Activated CD4-positive, alpha-beta T cell treated with anti-CD3 and anti-CD28 coated beads for 36 hours (primary cell): ENCODE data around the gene FBXO46. TPM values are rescaled to one million over a fixed set of nuclear protein-coding genes. Genes with fewer than 3 reads are reported as not detected.
"Not testable (repeated sequence)": the region's sequence is repeated elsewhere in the genome, so short reads cannot be mapped to it uniquely, and the experiment has no call there.

ENCODE experiments used
- ATAC-seq: fragments of 200-7000 bp; cut with Tn5 transposase; one replicate; pipeline ENCODE4 v1.10.0; 2021; ENCODE audit warnings: mild to moderate bottlenecking, moderate library complexity
- CTCF ChIA-PET: fragments of 350-600 bp; sonication (Branson Sonifier 250); formaldehyde crosslinking; loops from one replicate; lab custom pipeline; 2021; ENCODE audit warnings: antibody characterized with exemption; lab: Charles Lee
- POLR2A ChIA-PET: fragments of 350-600 bp; sonication (Branson Sonifier 250); formaldehyde crosslinking; loops from one replicate; lab custom pipeline; 2021; ENCODE audit warnings: antibody characterized with exemption, inconsistent platforms; lab: Charles Lee
- DNase-seq: peaks from one replicate; pipeline ENCODE4 v3.0.0-alpha.2; 2020
- H3K27ac Mint-ChIP-seq: one replicate; pipeline ENCODE4 v1.8.0; 2021; ENCODE audit warnings: mixed read lengths
- H3K27me3 Mint-ChIP-seq: one replicate; pipeline ENCODE4 v1.8.0; 2021; ENCODE audit warnings: mixed read lengths
- H3K36me3 Mint-ChIP-seq: one replicate; pipeline ENCODE4 v1.8.0; 2021; ENCODE audit warnings: low read depth, mixed read lengths
- H3K4me1 Mint-ChIP-seq: one replicate; pipeline ENCODE4 v1.8.0; 2021; ENCODE audit warnings: mixed read lengths
- H3K4me3 Mint-ChIP-seq: one replicate; pipeline ENCODE4 v1.8.0; 2021; ENCODE audit warnings: mild to moderate bottlenecking, moderate library complexity, mixed read lengths
- H3K9me3 Mint-ChIP-seq: one replicate; pipeline ENCODE4 v1.8.0; 2021; ENCODE audit warnings: low read depth, mixed read lengths
- intact Hi-C, 2 experiments: fragments of 100-400 bp; cut with DNase I in 1 of 2; cut with micrococcal nuclease in 1 of 2; formaldehyde crosslinking; loops; one replicate each; pipeline versions ENCODE4 v1.14.2 to v1.15.1; 2022 to 2024; cut with DNase I, micrococcal nuclease
- total RNA-seq, 2 experiments: library from RNA; stranded (reverse); gene quantifications; one replicate each; pipeline ENCODE4 v1.2.3, GENCODE V29; 2021

The FBXO46 gene
- total RNA-seq, 2 experiments from 2014 or later = 32.3 to 43.3 TPM

DNA sequence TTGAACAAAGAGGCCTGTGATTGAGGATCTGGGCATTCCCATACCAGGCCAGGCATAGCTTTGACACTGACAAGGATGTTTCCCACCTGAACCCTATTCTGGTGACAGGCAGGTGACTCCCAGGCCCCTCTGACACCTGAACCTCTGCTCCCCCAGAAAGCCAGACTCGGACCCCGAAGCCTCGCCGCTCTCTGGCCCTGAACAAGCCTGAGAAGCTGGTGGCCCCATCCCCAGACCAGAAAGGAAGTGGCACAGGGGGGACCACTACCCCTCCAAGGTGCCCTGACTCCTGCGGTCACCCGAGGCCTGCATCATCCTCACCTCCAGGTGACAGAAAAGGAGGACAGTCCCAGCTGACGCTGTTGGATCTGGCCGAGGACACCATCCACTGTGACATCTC, 23.6 kb upstream of the FBXO46 start:
- no peak overlapping the region for H3K27ac Mint-ChIP-seq
- no peaks in the 10 kb centered on the region for H3K9me3 Mint-ChIP-seq
- POLR2A ChIA-PET = no interaction called here
- no peaks in the 10 kb centered on the region for H3K27me3 Mint-ChIP-seq
- H3K4me3 Mint-ChIP-seq = no peak overlapping the region
- intact Hi-C loops = no loop called here
- H3K36me3 Mint-ChIP-seq = no peaks in the 10 kb centered on the region
- H3K4me1 Mint-ChIP-seq = no peaks in the 10 kb centered on the region
- ATAC-seq = no peak
- CTCF ChIA-PET = interaction anchor here (1.0 kb wide), 1 partner anchor 10 kb away, joined by 3 read pairs; no protein-coding TSS in a partner anchor
- no peak for DNase-seq

- Mint-ChIP-seq H3K9me3 (no peaks in the 10 kb centered on the region), H3K4me3 (no peak overlapping the region), H3K27ac (no peak overlapping the region), H3K27me3 (no peaks in the 10 kb centered on the region), H3K36me3 (no peaks in the 10 kb centered on the region), H3K4me1 (no peaks in the 10 kb centered on the region)
- intact Hi-C loops = no loop called here
- ATAC-seq = no peak
- POLR2A ChIA-PET = no interaction called here
- CTCF ChIA-PET = interaction anchor here (1.0 to 1.5 kb wide), 2 partner anchors 9 to 15 kb away, joined by 3 to 4 read pairs; partner anchors contain the start of gene SIX5
- no peak for DNase-seq
These were observed 22.9 kb upstream of the FBXO46 start for GRCh38 chr19:45753548-45753947.

DNA sequence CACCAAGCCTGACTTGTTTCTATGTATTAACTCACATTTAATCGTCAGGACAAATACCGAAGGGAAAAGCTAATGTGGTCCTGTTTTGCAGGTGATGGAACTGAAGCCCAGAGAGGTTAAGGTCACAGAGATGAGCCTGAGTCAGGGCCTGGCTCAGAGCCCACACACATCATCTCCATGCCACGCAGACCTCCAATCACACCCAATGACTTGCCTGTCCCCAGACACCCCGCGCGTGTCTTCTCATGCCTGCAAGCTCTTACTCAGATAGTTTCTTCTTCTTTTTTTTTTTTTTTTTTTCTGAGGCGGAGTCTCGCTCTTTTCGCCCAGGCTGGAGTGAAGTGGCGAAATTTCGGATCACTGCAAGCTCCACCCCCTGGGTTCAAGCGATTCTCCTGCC, 21.9 kb upstream of the FBXO46 start:
- no peak for ATAC-seq
- no peak for DNase-seq
- intact Hi-C loops = no loop called here
- no peak overlapping the region for H3K27ac Mint-ChIP-seq
- CTCF ChIA-PET = interaction anchor here (1.0 to 1.5 kb wide), 4 partner anchors 16 to 60 kb away, joined by 3 to 5 read pairs (median 4); partner anchors contain the start of genes QPCTL and SIX5
- H3K4me1 Mint-ChIP-seq = no peaks in the 10 kb centered on the region
- POLR2A ChIA-PET = interaction anchor here (0.6 kb wide), 1 partner anchor 216 kb away, joined by 3 read pairs; no protein-coding TSS in a partner anchor
- no peaks in the 10 kb centered on the region for H3K9me3 Mint-ChIP-seq
- H3K36me3 Mint-ChIP-seq = no peaks in the 10 kb centered on the region
- H3K4me3 Mint-ChIP-seq = no peak overlapping the region
- H3K27me3 Mint-ChIP-seq = no peaks in the 10 kb centered on the region

- H3K4me1 Mint-ChIP-seq, POLR2A ChIA-PET, ATAC-seq, H3K27me3 Mint-ChIP-seq, DNase-seq, H3K36me3 Mint-ChIP-seq, H3K9me3 Mint-ChIP-seq, H3K4me3 Mint-ChIP-seq, H3K27ac Mint-ChIP-seq, intact Hi-C loops: not testable (repeated sequence)
- CTCF ChIA-PET = interaction anchor here (1.0 to 1.3 kb wide), 3 partner anchors 15 to 736 kb away, joined by 3 to 5 read pairs (median 3); partner anchors contain the start of gene QPCTL
These were observed 20.8 kb upstream of the FBXO46 start for GRCh38 chr19:45751483-45751882.

DNA sequence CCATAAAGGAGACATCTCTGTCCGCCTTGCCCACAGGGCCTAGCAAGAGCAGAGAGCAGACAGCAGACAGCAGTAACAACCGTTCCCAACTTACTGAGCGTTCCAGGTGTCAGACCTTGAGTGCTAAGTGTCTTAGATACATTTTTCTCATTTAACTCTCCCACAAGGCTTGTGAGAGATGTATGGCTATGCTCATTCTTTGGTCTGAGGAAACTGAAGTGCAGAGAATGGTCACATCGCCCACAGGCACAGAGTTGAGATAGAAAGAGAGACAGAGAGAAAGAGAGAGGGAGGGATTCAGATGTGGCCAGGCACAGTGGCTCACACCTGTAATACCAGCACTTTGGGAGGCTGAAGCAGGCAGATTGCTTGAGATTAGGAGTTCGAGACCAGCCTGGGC, 16.8 kb upstream of the FBXO46 start:
- Mint-ChIP-seq H3K4me1 (no peaks in the 10 kb centered on the region), H3K9me3 (no peaks in the 10 kb centered on the region), H3K27ac (no peak overlapping the region), H3K27me3 (peaks cover 8% of the 10 kb centered on the region), H3K4me3 (no peak overlapping the region), H3K36me3 (no peaks in the 10 kb centered on the region)
- no peak for DNase-seq
- CTCF ChIA-PET = interaction anchor here (0.7 kb wide), 1 partner anchor 444 kb away, joined by 3 read pairs; no protein-coding TSS in a partner anchor
- no peak for ATAC-seq
- POLR2A ChIA-PET = no interaction called here
- intact Hi-C loops = no loop called here

GRCh38 chr19:45746866-45747265, 16.2 kb upstream of the FBXO46 start:
- intact Hi-C loops = no loop called here
- CTCF ChIA-PET = interaction anchor here (0.7 kb wide), 1 partner anchor 445 kb away, joined by 3 read pairs; no protein-coding TSS in a partner anchor
- no peaks in the 10 kb centered on the region for H3K4me1 Mint-ChIP-seq
- no peaks in the 10 kb centered on the region for H3K9me3 Mint-ChIP-seq
- no peak overlapping the region for H3K27ac Mint-ChIP-seq
- POLR2A ChIA-PET = no interaction called here
- no peak overlapping the region for H3K4me3 Mint-ChIP-seq
- ATAC-seq = no peak
- peaks cover 8% of the 10 kb centered on the region for H3K27me3 Mint-ChIP-seq
- no peak for DNase-seq
- no peaks in the 10 kb centered on the region for H3K36me3 Mint-ChIP-seq

DNA sequence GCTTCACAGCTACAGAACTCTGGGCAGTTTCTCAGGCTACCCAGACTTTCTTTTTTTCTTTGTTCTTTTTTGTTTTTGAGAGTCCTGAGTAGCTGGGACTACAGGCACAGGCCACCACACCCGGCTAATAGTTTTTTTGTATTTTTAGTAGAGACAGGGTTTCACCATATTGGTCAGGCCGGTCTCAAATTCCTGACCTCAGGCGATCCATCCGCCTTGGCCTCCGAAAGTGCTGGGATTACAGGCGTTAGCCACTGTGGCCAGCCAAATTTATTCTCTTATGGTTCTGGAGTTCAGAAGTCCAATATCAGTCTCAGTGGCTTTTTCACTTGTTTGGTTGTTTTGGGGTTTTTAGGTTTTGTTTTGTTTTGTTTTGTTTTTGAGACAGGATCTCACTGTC, 14.9 kb upstream of the FBXO46 start:
- no peaks in the 10 kb centered on the region for H3K36me3 Mint-ChIP-seq
- H3K4me3 Mint-ChIP-seq = no peak overlapping the region
- H3K9me3 Mint-ChIP-seq = no peaks in the 10 kb centered on the region
- H3K4me1 Mint-ChIP-seq = no peaks in the 10 kb centered on the region
- POLR2A ChIA-PET = no interaction called here
- intact Hi-C loops = no loop called here
- no peak overlapping the region for H3K27ac Mint-ChIP-seq
- DNase-seq (no peak), ATAC-seq (no peak)
- H3K27me3 Mint-ChIP-seq = peaks cover 8% of the 10 kb centered on the region
- CTCF ChIA-PET = interaction anchor here (0.6 to 0.7 kb wide), 2 partner anchors 216 to 265 kb away, joined by 3 to 4 read pairs; no protein-coding TSS in a partner anchor

GRCh38 chr19:45742969-45743368, 12.3 kb upstream of the FBXO46 start:
- no peak for ATAC-seq
- Mint-ChIP-seq H3K27ac (no peak overlapping the region), H3K9me3 (no peaks in the 10 kb centered on the region), H3K36me3 (no peaks in the 10 kb centered on the region), H3K27me3 (peaks cover 10% of the 10 kb centered on the region), H3K4me1 (no peaks in the 10 kb centered on the region), H3K4me3 (no peak overlapping the region)
- intact Hi-C loops = no loop called here
- DNase-seq = no peak
- POLR2A ChIA-PET = no interaction called here
- CTCF ChIA-PET = interaction anchor here (0.9 to 1.6 kb wide), 2 partner anchors 26 to 120 kb away, joined by 3 to 5 read pairs; partner anchors contain the start of gene SIX5

- ChIA-PET CTCF (interaction anchor here (1.5 kb wide), 1 partner anchor 9 kb away, joined by 8 read pairs; the partner anchor contains the start of gene FBXO46), POLR2A (no interaction called here)
- Mint-ChIP-seq H3K27me3 (peaks cover 4% of the 10 kb centered on the region), H3K27ac (no peak overlapping the region), H3K4me3 (no peak overlapping the region), H3K4me1 (no peaks in the 10 kb centered on the region), H3K9me3 (no peaks in the 10 kb centered on the region), H3K36me3 (no peaks in the 10 kb centered on the region)
- DNase-seq (no peak), ATAC-seq (no peak)
- intact Hi-C loops = no loop called here
These were observed 9.1 kb upstream of the FBXO46 start for GRCh38 chr19:45739498-45740439.

- Mint-ChIP-seq H3K36me3 (peaks cover 8% of the 10 kb centered on the region), H3K9me3 (no peaks in the 10 kb centered on the region), H3K27me3 (peaks cover 2% of the 10 kb centered on the region), H3K27ac (no peak within 1 kb of the TSS), H3K4me3 (no peak within 1 kb of the TSS), H3K4me1 (peaks cover 17% of the 10 kb centered on the region)
- intact Hi-C loops = no loop called here
- ChIA-PET POLR2A (interaction anchor here (0.7 kb wide), 1 partner anchor 121 kb away, joined by 3 read pairs; no protein-coding TSS in a partner anchor), CTCF (interaction anchor here (0.6 to 1.1 kb wide), 2 partner anchors 255 to 673 kb away, joined by 3 to 4 read pairs; no protein-coding TSS in a partner anchor)
- no peak for DNase-seq
- no peak for ATAC-seq
These were observed 2.6 kb upstream of the FBXO46 start, which contains the start of gene MEIOSIN for GRCh38 chr19:45733160-45733810. Gene MEIOSIN (plus strand): TSS chr19:45733439. CDS start chr19:45735377, 1,938 bp downstream.
